ENCODE data around the gene GLMN. TPM values are rescaled to one million over a fixed set of nuclear protein-coding genes. Genes with fewer than 3 reads are reported as not detected.
"Not testable (repeated sequence)": the region's sequence is repeated elsewhere in the genome, so short reads cannot be mapped to it uniquely, and the experiment has no call there.

Gene GLMN
- total RNA-seq, 1 donor from 2014 or later = 5.8 TPM

DNA sequence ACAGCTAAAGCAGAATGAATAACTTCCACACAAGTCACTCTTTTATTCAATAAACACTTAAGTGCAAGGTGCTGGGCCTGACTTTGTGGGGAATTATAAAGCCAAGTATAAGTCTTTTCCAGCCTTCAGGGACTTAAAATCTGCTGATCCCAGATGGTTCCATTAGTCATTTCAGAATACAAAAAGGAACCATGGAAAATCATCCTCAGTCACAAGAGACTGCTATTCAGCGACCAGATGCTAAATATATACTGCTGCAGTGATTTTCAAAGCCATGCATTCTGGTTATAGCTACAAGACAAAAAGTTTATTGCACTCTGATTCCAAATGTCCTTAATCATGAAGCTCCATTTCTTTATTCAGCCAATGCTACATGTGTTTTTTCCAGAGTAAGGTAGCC lies 25.7 kb downstream of the GLMN start:
- ATAC-seq = no peak
- no peak overlapping the region for H3K4me3 ChIP-seq
- TF ChIP-seq, protein P1, sequence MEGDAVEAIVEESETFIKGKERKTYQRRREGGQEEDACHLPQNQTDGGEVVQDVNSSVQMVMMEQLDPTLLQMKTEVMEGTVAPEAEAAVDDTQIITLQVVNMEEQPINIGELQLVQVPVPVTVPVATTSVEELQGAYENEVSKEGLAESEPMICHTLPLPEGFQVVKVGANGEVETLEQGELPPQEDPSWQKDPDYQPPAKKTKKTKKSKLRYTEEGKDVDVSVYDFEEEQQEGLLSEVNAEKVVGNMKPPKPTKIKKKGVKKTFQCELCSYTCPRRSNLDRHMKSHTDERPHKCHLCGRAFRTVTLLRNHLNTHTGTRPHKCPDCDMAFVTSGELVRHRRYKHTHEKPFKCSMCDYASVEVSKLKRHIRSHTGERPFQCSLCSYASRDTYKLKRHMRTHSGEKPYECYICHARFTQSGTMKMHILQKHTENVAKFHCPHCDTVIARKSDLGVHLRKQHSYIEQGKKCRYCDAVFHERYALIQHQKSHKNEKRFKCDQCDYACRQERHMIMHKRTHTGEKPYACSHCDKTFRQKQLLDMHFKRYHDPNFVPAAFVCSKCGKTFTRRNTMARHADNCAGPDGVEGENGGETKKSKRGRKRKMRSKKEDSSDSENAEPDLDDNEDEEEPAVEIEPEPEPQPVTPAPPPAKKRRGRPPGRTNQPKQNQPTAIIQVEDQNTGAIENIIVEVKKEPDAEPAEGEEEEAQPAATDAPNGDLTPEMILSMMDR (IDR thresholded peaks at IDR 0.05) = no peak
- no peaks in the 10 kb centered on the region for H3K9me3 ChIP-seq
- peaks cover 31% of the 10 kb centered on the region for H3K36me3 ChIP-seq
- no peak overlapping the region for H3K27ac ChIP-seq
- no peaks in the 10 kb centered on the region for H3K27me3 ChIP-seq
- no peaks in the 10 kb centered on the region for H3K4me1 ChIP-seq
- intact Hi-C loops (cut with DNase I) = no loop called here
- DNase-seq = no peak

GRCh38 chr1:92262516-92262915 lies 36.3 kb downstream of the GLMN start:
- DNase-seq (no peak), ATAC-seq (no peak)
- Histone ChIP-seq H3K9me3 (no peaks in the 10 kb centered on the region), H3K27ac (no peak overlapping the region), H3K4me3 (no peak overlapping the region), H3K36me3 (peaks cover 63% of the 10 kb centered on the region), H3K4me1 (no peaks in the 10 kb centered on the region), H3K27me3 (no peaks in the 10 kb centered on the region)
- TF ChIP-seq, protein P1 (IDR thresholded peaks at IDR 0.05) = no peak
- intact Hi-C loops (cut with DNase I) = no loop called here

DNA sequence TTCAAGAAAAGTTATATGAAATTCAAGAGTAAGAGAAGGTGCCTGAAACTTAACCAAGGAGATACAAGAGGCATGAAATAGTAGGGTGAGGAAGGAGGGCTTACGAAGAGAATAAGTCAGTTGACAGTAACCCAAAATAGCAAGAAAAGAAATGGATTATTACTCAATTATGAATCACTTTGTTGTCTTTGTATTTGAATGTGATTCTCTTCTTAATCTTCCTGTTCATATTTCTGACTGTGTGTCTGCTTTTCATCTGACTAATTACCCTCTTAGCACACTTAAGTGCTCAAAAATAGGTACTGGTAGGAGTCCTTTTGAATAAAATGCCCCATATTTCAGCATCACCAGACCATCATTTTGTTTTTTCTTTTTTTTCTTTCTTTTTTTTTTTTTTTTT lies 39.4 kb downstream of the GLMN start:
- no peaks in the 10 kb centered on the region for H3K9me3 ChIP-seq
- no peak for DNase-seq
- TF ChIP-seq, protein P1 (IDR thresholded peaks at IDR 0.05) = no peak
- H3K27me3 ChIP-seq = no peaks in the 10 kb centered on the region
- H3K27ac ChIP-seq = no peak overlapping the region
- H3K36me3 ChIP-seq = peaks cover 56% of the 10 kb centered on the region
- no peak for ATAC-seq
- H3K4me1 ChIP-seq = no peaks in the 10 kb centered on the region
- intact Hi-C loops (cut with DNase I) = no loop called here
- no peak overlapping the region for H3K4me3 ChIP-seq

DNA sequence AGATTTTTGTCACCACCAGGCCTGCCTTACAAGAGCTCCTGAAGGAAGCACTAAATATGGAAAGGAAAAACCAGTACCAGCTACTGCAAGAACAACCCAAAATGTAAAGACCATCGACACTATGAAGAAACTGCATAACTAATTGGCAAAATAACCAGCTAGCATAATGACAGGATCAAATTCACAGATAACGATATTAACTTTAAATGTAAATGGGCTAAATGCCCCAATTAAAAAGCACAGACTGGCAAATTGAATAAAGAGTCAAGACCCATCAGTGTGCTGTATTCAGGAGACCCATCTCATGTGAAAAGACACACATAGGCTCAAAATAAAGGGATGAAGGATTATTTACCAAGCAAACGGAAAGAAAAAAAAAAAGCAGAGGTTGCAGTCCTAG lies 44.1 kb downstream of the GLMN start:
- ATAC-seq; H3K9me3 ChIP-seq; DNase-seq; H3K4me1 ChIP-seq; intact Hi-C loops (cut with DNase I); H3K27me3 ChIP-seq; H3K27ac ChIP-seq; H3K4me3 ChIP-seq: not testable (repeated sequence)
- peaks cover 33% of the 10 kb centered on the region for H3K36me3 ChIP-seq

- ATAC-seq (no peak), DNase-seq (no peak)
- Histone ChIP-seq H3K9me3 (no peaks in the 10 kb centered on the region), H3K4me1 (no peaks in the 10 kb centered on the region), H3K4me3 (no peak overlapping the region), H3K36me3 (peaks cover 20% of the 10 kb centered on the region), H3K27ac (no peak overlapping the region), H3K27me3 (no peaks in the 10 kb centered on the region)
- TF ChIP-seq, protein P1 (IDR thresholded peaks at IDR 0.05) = no peak
- intact Hi-C loops (cut with DNase I) = no loop called here
Measured at GRCh38 chr1:92244376-92244775, 54.4 kb downstream of the GLMN start.

DNA sequence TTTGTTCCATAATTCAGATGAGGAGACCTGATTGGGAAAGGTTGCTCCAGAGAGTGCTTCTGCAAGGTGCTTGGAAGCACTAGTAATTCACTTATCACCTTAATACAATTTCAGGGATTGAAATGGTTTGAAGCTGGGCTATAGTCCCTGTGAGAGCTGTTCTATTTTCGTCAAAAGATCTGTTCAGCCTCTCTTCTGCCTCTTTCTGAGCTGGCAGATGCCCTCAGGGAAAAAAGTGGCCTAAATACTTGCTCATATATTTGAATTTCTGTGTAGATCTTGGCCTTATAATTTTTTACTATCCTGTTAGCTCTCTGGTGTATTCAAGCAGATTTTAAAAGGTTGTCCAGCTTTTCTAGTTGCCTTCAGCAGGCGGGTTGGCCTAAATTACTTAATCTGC lies 58.8 kb downstream of the GLMN start:
- H3K9me3 ChIP-seq = no peaks in the 10 kb centered on the region
- intact Hi-C loops (cut with DNase I) = no loop called here
- ATAC-seq (no peak), DNase-seq (no peak)
- no peaks in the 10 kb centered on the region for H3K27me3 ChIP-seq
- H3K4me3 ChIP-seq = no peak overlapping the region
- TF ChIP-seq, protein P1 (IDR thresholded peaks at IDR 0.05) = no peak
- no peaks in the 10 kb centered on the region for H3K4me1 ChIP-seq
- H3K36me3 ChIP-seq = no peaks in the 10 kb centered on the region
- no peak overlapping the region for H3K27ac ChIP-seq
